HG03095 (cell line): ENCODE measurements around the gene TJP1.
"Not testable (repeated sequence)": the region's sequence is repeated elsewhere in the genome, so short reads cannot be mapped to it uniquely, and the experiment has no call there.

Experiments used
- ATAC-seq: cut with Tn5 transposase; IDR thresholded peaks from one replicate; pipeline ENCODE4 v1.9.1; 2021; ENCODE audit warnings: moderate library complexity; ENCODE audit not compliant: unreplicated experiment

TJP1 gene

DNA sequence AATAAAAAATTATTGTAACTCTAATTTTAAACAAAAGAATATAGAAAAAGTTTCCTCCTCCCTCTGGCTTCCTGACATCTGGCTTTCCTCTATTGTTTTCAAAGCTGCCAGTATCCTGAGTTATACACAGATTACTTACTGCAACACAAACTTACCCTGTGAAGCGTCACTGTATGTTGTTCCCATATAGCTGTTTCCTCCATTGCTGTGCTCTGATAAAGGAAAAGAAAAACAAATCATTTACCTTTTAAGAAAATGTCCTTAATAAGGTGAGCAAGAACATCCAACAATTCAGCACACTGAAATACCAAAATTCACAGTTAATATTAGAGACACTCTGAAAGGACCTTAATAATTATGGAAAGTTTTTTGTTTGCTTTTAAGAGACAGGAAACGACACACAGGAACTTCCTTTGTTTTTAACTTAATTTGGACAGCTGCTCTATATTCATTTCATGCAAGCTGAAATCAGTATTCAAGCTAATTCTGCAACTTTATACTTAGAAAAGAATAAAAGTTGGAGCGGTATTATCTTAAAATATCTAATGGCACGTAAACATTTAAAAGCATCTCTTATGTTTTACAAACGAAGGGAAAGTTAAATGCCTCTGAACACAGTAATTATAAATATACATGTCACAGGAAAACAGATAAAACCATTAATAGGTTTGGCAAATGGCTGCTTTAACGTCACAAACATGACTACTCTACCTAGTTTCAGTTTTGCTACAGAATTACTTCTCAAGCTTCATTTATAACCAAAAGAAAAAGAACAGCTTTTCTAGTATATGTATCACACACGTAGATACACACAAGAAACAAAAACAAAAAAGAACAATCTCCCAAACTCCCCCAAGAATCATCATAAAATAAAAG lies 21.5 kb downstream of the TJP1 start:
- ATAC-seq, result no peak

DNA sequence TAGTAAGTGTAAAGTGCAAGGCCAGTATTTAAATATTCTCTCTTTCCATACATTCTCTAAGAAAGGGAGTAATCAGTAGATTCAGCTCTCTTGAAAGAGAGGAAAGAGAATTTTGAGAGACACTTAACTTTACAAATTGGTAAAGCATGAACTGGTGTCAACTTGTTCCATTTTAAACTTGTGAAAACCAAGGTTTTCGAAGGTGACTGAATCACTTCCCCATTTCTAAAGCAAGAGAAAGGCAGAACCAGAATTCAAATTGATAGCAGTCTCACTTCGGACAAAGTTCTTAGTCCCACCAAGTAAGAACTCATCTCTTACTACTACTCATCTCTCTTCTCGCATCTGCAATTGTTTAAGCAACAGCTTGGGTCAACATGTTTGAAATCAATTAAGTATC lies 22.4 kb downstream of the TJP1 start:
- no peak for ATAC-seq

DNA sequence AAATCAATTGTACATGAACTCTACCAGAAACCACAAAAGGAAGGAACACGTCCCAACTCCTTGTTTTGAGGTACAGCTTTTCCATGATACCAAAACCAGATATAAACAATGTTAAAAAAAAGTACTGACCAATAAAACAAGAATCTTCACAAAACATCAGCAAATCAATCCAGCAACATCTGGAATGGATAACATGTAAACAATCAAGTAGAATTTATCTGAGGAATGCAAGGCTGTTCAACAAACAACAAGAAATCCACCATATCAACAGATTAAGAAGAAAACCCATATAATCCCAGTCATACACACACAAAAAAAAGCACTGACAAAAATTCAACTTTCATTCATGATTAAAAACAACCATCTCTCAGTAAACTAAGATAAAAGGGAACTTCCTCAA lies 26.7 kb downstream of the TJP1 start:
- ATAC-seq, result no peak

DNA sequence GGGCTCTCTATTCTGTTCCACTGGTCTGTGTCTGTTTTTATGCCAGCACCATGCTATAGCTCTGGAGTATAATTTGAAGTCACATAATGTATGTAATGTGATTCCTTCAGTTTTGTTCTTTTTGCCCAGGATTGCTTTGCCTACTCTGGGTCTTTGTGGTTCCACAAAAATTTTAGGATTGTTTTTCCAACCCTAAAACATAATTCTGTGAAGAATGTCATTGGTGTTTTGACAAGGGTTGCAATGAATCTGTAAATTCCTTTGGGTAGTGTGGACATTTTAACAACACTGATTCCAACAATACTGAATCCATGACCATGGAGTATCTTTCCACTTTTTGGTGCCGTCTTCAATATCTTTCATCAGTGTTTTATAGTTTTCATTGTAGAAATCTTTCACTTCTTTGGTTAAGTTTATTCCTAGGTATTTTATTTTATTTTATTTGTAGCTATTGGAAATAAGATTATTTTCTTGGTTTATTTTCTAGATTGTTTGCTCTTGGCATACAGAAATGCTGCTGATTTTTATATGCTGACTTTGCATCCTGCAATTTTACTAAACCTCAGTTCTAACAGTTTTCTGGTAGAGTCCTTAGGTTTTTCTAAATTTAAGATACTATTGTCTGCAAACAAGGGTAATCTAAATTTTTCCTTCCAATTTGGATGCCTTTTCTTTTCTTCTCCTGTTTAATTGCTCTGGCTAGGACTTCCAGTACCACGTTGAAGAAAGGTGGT lies 29.7 kb downstream of the TJP1 start:
- ATAC-seq, result no peak

DNA sequence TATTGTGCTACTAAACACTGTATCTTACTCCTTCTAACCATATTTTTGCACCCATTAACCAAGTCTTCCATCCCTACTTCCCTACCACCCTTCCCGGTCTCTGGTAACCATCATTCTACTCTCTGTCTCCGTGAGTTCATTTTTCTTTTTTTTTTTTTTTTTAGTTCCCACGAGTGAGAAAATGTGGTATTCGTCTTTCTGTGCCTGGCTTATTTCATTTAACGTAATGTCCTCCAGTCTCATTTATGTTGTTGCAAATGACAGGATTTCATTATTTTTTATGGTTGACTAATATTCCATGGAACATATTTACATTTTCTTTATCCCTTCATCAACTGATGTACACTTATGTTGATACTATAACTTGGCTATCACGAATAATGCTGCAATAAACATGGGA lies 31.7 kb downstream of the TJP1 start:
- no peak for ATAC-seq

DNA sequence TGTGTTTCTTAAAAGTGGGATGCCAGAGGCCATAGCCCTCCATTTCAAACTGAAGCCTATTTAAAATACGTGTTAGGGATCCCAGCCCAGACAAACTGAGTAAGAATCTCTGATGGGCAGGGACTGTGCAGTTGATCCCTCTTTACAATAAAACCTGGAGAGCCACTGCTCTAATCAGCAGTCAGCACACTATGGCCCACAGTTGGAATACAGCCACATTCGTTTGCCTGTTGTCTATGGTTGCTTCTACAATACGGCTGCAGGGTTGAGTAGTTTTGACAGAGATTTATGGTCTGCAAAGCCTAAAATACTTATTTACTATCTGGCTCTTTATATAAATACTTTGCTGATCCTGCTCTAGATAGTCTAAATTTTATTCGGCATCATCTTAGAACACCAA lies 32.4 kb downstream of the TJP1 start:
- no peak for ATAC-seq

DNA sequence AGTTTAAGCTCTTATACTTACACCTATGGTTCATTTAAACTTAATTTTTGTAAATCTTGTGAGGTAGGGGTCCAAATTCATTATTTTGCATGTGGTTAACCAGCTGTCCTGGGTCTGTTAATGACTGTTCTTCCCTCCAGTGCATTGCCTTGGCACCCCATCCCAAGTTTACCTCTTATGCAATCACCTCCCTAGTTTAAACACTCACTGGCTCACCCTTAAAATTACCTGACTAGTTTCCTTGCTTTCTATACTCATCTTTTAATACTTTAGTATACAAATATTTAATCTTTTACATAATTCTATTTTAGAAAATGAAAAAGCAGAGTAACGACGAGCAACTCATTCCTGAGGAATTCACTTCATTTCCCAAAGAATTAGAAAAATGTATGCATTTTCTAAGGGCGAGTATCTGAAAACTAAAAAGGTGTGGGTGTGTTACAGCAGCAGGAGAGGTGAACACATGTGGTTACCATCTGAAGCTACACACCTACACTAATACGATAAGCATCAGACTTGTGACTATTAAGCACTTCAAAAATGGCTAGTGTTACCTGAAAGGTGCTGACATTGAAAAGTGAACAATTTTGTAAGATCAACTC lies 33.7 kb downstream of the TJP1 start:
- ATAC-seq, result no peak

DNA sequence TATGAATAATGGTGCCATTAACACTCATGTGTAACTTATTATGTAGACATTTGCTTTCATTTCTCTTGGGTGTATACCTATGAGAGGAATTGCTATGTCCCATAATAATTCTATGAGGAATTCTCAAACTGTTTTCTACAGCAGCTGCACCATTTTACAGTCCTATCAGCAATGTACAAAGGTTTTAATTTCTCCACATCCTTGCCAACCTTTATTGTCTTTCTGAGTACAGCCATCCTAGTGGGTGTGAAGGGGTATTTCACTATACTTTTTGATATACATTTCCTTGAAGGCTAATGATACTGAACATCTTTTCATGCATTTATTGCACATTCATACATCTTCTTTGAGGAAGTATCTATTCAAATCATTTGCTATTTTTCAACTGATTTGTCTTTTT lies 34.5 kb downstream of the TJP1 start:
- ATAC-seq, result no peak

DNA sequence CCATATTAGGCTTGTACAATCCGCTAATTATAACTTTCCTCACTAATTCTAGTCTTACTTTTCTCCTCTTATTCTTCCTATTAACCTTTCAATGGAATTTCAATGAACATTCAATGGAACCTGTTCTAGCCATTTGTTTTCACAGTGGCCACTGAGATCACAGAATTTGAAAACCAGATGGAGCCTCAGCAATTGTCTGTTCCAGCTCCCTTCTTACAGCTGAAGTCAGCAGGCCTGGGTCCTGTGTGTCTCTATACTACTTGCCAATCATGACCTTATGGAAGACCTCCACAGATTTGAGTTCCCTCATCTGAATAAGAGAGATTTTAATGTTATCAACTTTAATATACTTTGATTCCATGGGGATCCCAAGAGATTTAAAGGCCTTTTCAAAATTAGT lies 36.6 kb downstream of the TJP1 start:
- no peak for ATAC-seq

DNA sequence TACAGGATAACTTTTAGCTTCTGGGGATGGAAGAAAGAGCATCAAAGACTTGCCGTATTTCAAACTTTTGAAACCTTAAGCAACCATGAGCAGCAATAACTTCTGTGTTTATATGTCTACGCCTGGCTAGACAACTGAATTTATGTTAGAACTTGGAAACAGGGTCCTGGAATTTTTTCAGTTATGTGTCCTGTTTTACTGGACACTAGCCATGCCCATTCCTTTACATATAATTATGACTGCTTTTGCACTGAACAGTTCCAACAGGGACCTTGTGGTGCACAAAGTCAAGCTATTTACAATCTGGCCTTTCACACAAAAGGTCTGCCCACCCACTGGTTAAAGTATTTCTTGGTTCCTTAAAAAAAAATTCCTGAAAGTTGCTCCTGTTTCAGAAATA lies 37.1 kb downstream of the TJP1 start:
- ATAC-seq, result no peak

DNA sequence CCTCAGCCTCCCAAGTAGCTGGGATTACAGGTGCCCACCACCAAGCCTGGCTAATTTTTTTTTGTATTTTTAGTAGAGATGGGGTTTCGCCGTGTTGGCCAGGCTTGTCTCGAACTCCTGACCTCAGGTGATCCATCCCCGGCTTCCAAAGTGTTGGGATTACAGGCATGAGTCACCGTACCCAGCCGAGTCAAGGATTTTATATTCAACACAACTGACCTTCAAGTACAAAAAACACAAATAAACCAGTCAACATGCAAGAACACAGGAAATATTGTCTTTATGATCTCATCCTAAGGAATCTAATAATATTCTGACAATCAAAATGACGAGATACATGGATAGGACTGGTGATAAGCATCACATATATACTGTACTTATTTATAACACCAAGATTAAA lies 37.9 kb downstream of the TJP1 start:
- ATAC-seq, result no peak

DNA sequence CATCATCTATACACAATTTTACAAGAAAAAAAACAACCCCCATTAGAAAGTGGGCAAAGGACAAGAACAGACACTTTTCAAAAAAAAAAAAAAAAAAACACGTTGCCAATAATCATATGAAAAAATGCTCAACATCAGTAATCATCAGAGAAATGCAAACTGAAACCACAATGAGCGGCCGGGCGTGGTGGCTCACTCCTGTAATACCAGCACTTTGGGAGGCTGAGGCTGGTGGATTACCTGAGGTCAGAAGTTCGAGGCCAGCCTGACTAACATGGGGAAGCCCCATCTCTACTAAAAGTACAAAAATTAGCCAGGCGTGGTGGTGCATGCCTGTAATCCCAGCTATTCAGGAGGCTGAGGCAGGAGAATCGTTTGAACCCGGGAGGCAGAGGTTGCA lies 39.5 kb downstream of the TJP1 start:
- not testable (repeated sequence) for ATAC-seq

DNA sequence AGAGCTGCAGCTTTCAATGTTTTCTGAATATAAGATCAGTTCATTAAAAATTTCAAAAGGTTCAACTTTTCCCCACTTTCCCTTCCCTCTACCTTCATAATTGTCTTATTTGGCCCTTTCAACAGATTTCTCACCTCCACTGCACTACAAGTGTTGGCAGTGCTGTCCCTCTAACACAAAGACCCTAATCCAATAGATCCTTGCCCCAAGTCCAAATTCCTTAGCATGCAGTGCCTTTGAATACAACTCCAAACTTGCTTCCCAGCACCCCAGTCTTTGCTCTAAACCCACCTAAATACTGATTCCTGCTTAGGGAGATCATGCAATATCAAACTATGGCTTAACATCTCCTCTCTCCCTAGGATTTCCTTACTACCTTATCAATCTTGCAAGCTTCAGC lies 43.9 kb downstream of the TJP1 start:
- ATAC-seq, result no peak

DNA sequence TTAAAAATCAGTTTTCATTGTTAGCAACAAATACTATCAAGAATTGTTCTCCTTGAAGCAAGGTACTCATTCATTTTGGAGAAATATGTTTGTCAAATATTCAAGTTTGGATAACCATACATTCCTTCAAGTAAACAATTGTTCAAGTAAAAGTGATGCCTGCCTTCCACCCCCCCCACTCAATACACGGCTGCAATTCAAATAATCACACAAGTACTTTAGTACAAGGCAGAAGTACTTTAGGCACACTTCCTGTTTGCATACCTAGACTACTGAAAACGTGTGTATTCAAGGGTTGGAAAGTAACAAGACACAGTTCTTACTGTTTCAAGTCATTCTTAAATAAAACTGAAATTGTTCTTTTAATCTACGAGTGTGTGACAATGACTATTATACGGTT lies 45.4 kb downstream of the TJP1 start:
- ATAC-seq, result no peak

DNA sequence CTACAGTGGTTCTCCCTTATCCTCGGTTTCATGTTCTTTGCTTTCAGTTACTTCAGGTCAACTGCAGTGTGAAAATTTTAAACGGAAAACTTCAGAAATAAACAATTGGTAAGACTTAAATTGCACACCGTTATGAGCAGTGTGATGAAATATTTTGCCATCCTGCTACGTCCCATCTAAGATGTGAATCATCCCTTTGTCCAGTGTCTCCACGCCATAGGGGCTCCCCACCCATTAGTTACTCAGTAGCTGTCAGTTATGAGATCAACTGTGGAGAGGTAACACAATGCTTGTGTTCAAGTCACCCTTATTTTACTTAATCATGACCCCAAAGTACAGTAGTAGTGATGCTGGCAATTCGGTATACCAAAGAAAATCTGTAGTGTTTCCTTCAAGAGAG lies 47.4 kb downstream of the TJP1 start:
- no peak for ATAC-seq

DNA sequence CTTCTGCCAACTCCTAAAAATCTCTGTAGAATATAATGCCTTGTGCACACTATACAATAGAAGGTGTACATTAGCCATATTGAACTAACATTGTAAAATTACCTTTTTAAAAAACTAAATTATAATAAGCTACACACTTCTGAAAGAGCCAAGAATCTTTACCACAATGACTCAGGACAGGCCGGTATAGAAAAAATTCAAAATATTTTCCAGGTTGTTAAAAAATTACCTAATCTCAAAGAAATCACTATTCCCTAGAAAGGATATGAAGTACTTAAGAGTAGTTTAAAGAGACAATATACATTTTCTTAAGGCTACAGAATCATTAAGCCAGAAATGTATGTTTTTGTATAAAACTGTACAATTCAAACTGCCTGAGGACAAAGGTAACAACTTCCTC lies 48.5 kb downstream of the TJP1 start:
- ATAC-seq, result no peak

DNA sequence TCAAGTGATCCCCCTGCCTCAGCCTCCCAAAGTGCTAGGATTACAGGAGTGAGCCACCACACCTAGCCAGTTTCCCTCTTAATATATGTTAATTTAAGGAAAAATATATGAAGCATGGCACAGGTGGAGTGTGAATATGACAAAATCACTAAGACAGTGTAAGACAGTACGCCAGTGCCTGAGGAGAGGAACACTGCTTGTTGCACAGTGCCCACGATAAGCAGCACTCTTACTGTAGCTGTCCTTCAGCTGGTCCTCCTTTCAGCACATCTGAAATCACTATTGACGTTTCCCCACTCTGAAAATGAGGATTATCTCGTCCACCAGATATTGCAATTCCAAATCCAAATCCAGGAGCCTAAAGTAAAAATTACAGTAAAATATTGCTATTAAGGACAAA lies 49.3 kb downstream of the TJP1 start:
- ATAC-seq, result no peak

DNA sequence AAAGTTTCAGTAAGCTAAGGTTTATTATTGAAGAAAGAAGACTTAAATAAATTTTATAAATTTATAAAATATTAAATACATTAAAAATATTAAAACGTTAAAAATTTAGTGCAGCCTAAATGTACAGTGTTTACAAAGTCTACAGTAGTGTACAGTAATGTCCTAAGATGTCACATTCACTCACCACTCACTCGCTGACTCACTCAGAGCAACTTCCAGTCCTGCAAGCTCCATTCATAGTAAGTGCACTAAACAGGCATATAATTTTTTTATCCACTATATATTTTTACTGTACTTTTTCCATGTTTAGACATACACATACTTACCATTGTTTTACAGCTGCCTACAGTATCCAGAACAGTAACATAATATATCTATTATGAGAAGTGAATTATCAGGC lies 51.5 kb downstream of the TJP1 start:
- no peak for ATAC-seq

DNA sequence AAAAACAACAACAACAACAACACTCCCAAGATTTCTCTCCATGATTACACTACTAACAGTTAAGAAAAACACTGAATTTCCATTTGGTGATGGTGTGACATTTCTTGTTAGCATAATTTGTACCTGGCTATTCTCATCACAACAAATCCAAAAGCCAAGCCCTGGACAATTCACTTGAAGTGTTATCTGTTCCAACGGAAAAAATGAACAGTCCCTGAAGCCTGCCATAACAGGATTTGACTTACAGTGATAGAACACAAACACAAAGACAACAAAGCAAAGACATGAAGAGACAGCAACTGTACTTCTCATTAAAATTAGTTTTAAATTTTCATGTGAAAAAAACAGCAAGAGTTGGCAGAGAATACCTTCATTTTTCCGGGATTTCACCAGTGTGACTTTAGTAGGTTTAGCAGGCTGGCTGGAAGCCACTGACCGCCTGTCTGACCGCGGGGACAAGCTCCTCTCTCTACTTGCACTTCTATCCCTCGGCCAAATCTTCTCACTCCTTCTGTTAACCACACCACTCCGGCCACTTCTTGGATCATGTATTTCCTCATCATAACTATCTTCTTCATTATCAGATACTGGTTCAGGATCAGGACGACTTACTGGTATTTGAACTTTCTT lies 56.3 kb downstream of the TJP1 start:
- no peak for ATAC-seq

DNA sequence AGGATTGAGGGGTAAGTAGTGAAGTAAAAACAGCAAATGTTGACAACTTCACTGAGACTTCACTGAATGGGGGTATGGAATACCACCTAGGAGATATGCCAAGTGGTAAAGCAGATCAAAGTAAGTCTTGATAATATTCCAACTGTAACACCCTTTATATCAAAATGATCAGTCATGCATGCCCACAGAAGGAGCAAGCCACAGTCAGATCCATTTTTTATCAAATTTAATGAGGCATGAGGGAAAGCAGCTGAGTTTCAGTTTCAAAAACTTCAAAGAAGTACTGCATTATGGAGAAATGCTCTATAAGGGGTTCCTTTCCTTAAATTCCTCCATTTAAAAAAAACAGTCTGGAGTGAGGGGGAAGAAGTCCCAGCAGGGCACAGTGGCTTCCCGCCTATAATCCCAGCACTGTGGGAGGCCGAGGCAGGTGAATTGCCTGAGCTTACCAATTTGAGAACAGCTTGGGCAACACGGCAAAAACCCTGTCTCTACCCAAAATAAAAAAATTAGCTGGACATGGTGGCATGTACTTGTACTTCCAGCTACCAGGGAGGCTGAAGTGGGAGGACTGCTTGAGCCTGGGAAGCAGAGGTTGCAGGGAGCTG lies 56.9 kb downstream of the TJP1 start:
- no peak for ATAC-seq

DNA sequence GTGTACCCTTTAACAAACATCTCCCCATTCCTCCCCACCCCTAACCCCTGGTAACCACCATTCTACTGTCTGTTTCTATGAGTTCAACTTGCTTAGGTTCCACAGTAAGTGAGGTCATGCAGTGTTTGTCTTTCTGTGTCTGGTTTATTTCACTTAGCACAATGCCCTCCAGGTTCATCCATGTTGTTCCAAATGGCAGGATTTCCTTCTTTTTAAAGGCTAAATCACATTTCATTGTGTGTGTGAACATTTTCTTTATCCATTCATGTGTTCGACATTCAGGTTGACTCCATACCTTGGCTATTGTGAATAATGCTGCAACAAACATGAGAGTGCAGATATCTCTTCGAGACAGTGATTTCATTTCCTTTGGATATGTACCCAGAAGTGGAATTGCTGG lies 62.7 kb downstream of the TJP1 start:
- ATAC-seq, result no peak
